ENCODE data around the gene CEACAM19.

DNA sequence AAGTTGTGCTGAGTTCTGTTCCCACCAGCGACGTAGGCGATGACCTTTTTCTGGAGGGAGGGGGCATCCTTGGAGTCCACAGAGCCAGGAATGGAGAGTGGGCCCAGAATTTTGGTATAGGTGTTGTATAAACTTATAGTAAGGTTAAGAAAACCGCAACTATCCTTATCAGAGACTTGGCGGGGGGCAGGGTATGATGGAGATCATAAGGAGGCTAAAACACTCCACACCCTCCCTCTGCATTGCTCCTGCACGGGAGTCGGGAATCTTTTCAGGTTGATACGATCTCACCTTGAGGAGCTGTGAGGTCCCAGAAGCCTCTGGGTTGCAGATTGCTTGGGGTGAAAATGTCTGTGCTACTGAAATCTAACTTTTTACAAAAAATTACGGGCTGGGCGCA, 6.3 kb upstream of the CEACAM19 start:
- TF ChIP-seq POLR2AphosphoS5 (IDR thresholded peaks at IDR 0.05) (no peak), CTCF (IDR thresholded peaks at IDR 0.05) (no peak)

Measured in suprapubic skin (tissue), 3 donors.